ENCODE results near the gene BEX1. TPM values are rescaled to one million over a fixed set of nuclear protein-coding genes. Genes with fewer than 3 reads are reported as not detected.

Gene BEX1
- total and polyA plus RNA-seq, 7 donors = 3.6 to 13.9 (median 7.9) TPM; not detected in 1

GRCh38 chrX:103017542-103017941, 46.4 kb downstream of the BEX1 start:
- 38 to 53% methylated on average over 4 of the region's 4 CpGs for WGBS, 2 donors
- Histone ChIP-seq H3K27me3 (no peaks in the 10 kb centered on the region), H3K9me3 (no peaks in the 10 kb centered on the region), H3K4me3 (no peak overlapping the region), H3K27ac (no peak overlapping the region), H3K36me3 (no peaks in the 10 kb centered on the region), H3K4me1 (no peaks in the 10 kb centered on the region)
- intact Hi-C loops (cut with DNase I) = no loop called here
- TF ChIP-seq CTCF (IDR thresholded peaks at IDR 0.05) (no peak), EP300 (IDR thresholded peaks at IDR 0.05) (no peak), POLR2AphosphoS5 (IDR thresholded peaks at IDR 0.05) (no peak), POLR2A (IDR thresholded peaks at IDR 0.05) (no peak)
- no peak for DNase-seq

- no peaks in the 10 kb centered on the region for H3K9me3 ChIP-seq
- DNase-seq = no peak
- 17 to 59% methylated on average over 3 of the region's 3 CpGs for WGBS, 2 donors
- no peak overlapping the region for H3K27ac ChIP-seq
- no peaks in the 10 kb centered on the region for H3K4me1 ChIP-seq
- H3K4me3 ChIP-seq = no peak overlapping the region
- H3K36me3 ChIP-seq = no peaks in the 10 kb centered on the region
- no peak for TF ChIP-seq CTCF (IDR thresholded peaks at IDR 0.05)
- TF ChIP-seq POLR2AphosphoS5 (IDR thresholded peaks at IDR 0.05) = no peak
- no peak for TF ChIP-seq POLR2A (IDR thresholded peaks at IDR 0.05)
- no peak for TF ChIP-seq EP300 (IDR thresholded peaks at IDR 0.05)
- intact Hi-C loops (cut with DNase I) = no loop called here
- no peaks in the 10 kb centered on the region for H3K27me3 ChIP-seq
Observed at GRCh38 chrX:103012945-103013344, 51.0 kb downstream of the BEX1 start.

Other genes starting within 250 kb of the BEX1 start
- 1 to 10 TPM in 3 of 4 donors, under 1 TPM in 1; 0.36 to 3.6 (median 2.5) TPM for gene RAB40AL, start 126.9 kb downstream of the BEX1 start, total RNA-seq
- gene RAB40AL, start 126.9 kb downstream of the BEX1 start, polyA plus RNA-seq = under 1 TPM in 1 of 3 donors, not detected in 2; 0.19 TPM
- gene NXF3, start 29.0 kb upstream of the BEX1 start, total RNA-seq = 1 to 10 TPM in 1 of 4 donors, under 1 TPM in 1, not detected in 2; 0.36 to 1.2 TPM
- under 1 TPM in 1 of 3 donors, not detected in 2; 0.15 TPM for gene NXF3, start 29.0 kb upstream of the BEX1 start, polyA plus RNA-seq
- gene BEX4, start 150.9 kb upstream of the BEX1 start, total RNA-seq = 10 to 100 TPM; 45.5 to 86.6 (median 56.9) TPM
- 10 to 100 TPM; 31.5 to 45.6 (median 34.7) TPM for gene BEX4, start 150.9 kb upstream of the BEX1 start, polyA plus RNA-seq
- 10 to 100 TPM; 69.1 to 94.1 (median 85.8) TPM for gene TCEAL8, start 191.0 kb upstream of the BEX1 start, total RNA-seq
- gene TCEAL8, start 191.0 kb upstream of the BEX1 start, polyA plus RNA-seq = 100 to 1,000 TPM in 2 of 3 donors, 10 to 100 TPM in 1; 49.3 to 113 (median 103) TPM
- 1 to 10 TPM in 1 of 4 donors, under 1 TPM in 1, not detected in 2; 0.41 to 1.8 TPM for gene TCEAL5, start 212.6 kb upstream of the BEX1 start, total RNA-seq
- gene TCEAL5, start 212.6 kb upstream of the BEX1 start, polyA plus RNA-seq = 1 to 10 TPM in 1 of 3 donors, under 1 TPM in 1, not detected in 1; 0.80 to 1.8 TPM
- 10 to 100 TPM in 3 of 4 donors, 1 to 10 TPM in 1; 2.2 to 24.6 (median 11.2) TPM for gene BEX2, start 246.8 kb upstream of the BEX1 start, total RNA-seq
- 10 to 100 TPM; 10.2 to 28.5 (median 16.8) TPM for gene BEX2, start 246.8 kb upstream of the BEX1 start, polyA plus RNA-seq

Data from sigmoid colon (tissue), 7 donors.